ENCODE results near the gene SKI. TPM values are rescaled to one million over a fixed set of nuclear protein-coding genes. Genes with fewer than 3 reads are reported as not detected.

The SKI gene
- total and polyA plus RNA-seq, 2 experiments from 2014 or later, result 5.1 to 21.9 TPM

GRCh38 chr1:2197707-2198165 lies 30.4 kb upstream of the SKI start:
- TF ChIP-seq CTCF (IDR thresholded peaks at IDR 0.05; ENCODE audit: poor library complexity) (no peak), EZH2 (IDR thresholded peaks at IDR 0.05; ENCODE audit: borderline replicate concordance) (no peak), EZH2phosphoT487 (IDR thresholded peaks at IDR 0.05; ENCODE audit: low read depth, severe bottlenecking, unreplicated experiment) (no peak)
- WGBS (ENCODE audit: low lambda C conversion rate, missing lambda C conversion rate), result 93% methylated on average over 10 of the region's 10 CpGs
- H3K9me2 ChIP-seq (replicated peaks; ENCODE audit: insufficient read depth), result no peaks in the 10 kb centered on the region
- no peaks in the 10 kb centered on the region for H4K20me1 ChIP-seq (ENCODE audit: insufficient read depth, poor library complexity, severe bottlenecking)
- H3K4me3 ChIP-seq, result no peak overlapping the region
- no peaks in the 10 kb centered on the region for H3K27me3 ChIP-seq
- H3K4me1 ChIP-seq (ENCODE audit: insufficient read depth), result peaks cover 36% of the 10 kb centered on the region
- H3K9me3 ChIP-seq (ENCODE audit: low read depth), result no peaks in the 10 kb centered on the region
- H3K36me3 ChIP-seq (replicated peaks; ENCODE audit: insufficient read depth, low read depth), result no peaks in the 10 kb centered on the region
- no peak overlapping the region for H3K27ac ChIP-seq
- no peak overlapping the region for H3K4me2 ChIP-seq
- H2AFZ ChIP-seq, result no peak overlapping the region
- DNase-seq (ENCODE audit: low spot score), result no peak
- H3K79me2 ChIP-seq, result peaks cover 35% of the 10 kb centered on the region

- TF ChIP-seq CTCF (IDR thresholded peaks at IDR 0.05; ENCODE audit: poor library complexity) (no peak), EZH2phosphoT487 (IDR thresholded peaks at IDR 0.05; ENCODE audit: low read depth, severe bottlenecking, unreplicated experiment) (no peak)
- H3K27me3 ChIP-seq, result no peaks in the 10 kb centered on the region
- H3K4me2 ChIP-seq, result no peak overlapping the region
- peaks cover 27% of the 10 kb centered on the region for H3K4me1 ChIP-seq (ENCODE audit: insufficient read depth)
- peaks cover 27% of the 10 kb centered on the region for H3K79me2 ChIP-seq
- no peaks in the 10 kb centered on the region for H3K9me2 ChIP-seq (replicated peaks; ENCODE audit: insufficient read depth)
- H4K20me1 ChIP-seq (ENCODE audit: insufficient read depth, poor library complexity, severe bottlenecking), result no peaks in the 10 kb centered on the region
- peak overlapping the region; percentile 56 for H3K27ac ChIP-seq
- no peak overlapping the region for H3K4me3 ChIP-seq
- 88% methylated on average over 11 of the region's 11 CpGs for WGBS (ENCODE audit: low lambda C conversion rate, missing lambda C conversion rate)
- no peaks in the 10 kb centered on the region for H3K36me3 ChIP-seq (replicated peaks; ENCODE audit: insufficient read depth, low read depth)
- DNase-seq (ENCODE audit: low spot score), result no peak
- no peaks in the 10 kb centered on the region for H3K9me3 ChIP-seq (ENCODE audit: low read depth)
- H2AFZ ChIP-seq, result no peak overlapping the region
Measured at GRCh38 chr1:2198571-2198970, 29.5 kb upstream of the SKI start.

- H3K4me1 ChIP-seq (ENCODE audit: insufficient read depth), result peaks cover 25% of the 10 kb centered on the region
- H3K9me2 ChIP-seq (replicated peaks; ENCODE audit: insufficient read depth), result no peaks in the 10 kb centered on the region
- no peaks in the 10 kb centered on the region for H3K9me3 ChIP-seq (ENCODE audit: low read depth)
- TF ChIP-seq CTCF (IDR thresholded peaks at IDR 0.05; ENCODE audit: poor library complexity) (peak; percentile 32), EZH2 (IDR thresholded peaks at IDR 0.05; ENCODE audit: borderline replicate concordance) (no peak), EZH2phosphoT487 (IDR thresholded peaks at IDR 0.05; ENCODE audit: low read depth, severe bottlenecking, unreplicated experiment) (no peak)
- peak overlapping the region; percentile 71 for H3K4me2 ChIP-seq
- peak overlapping the region; percentile 4 for H2AFZ ChIP-seq
- no peaks in the 10 kb centered on the region for H4K20me1 ChIP-seq (ENCODE audit: insufficient read depth, poor library complexity, severe bottlenecking)
- peak overlapping the region; percentile 65 for H3K27ac ChIP-seq
- H3K27me3 ChIP-seq, result no peaks in the 10 kb centered on the region
- DNase-seq (ENCODE audit: low spot score), result peak; percentile 91
- 30% methylated on average over 18 of the region's 24 CpGs for WGBS (ENCODE audit: low lambda C conversion rate, missing lambda C conversion rate)
- H3K36me3 ChIP-seq (replicated peaks; ENCODE audit: insufficient read depth, low read depth), result no peaks in the 10 kb centered on the region
- H3K79me2 ChIP-seq, result peaks cover 20% of the 10 kb centered on the region
- H3K4me3 ChIP-seq, result no peak overlapping the region
Measured at GRCh38 chr1:2199042-2199810, 28.9 kb upstream of the SKI start.
